Measurements from ENCODE around the gene UPK3A.

DNA sequence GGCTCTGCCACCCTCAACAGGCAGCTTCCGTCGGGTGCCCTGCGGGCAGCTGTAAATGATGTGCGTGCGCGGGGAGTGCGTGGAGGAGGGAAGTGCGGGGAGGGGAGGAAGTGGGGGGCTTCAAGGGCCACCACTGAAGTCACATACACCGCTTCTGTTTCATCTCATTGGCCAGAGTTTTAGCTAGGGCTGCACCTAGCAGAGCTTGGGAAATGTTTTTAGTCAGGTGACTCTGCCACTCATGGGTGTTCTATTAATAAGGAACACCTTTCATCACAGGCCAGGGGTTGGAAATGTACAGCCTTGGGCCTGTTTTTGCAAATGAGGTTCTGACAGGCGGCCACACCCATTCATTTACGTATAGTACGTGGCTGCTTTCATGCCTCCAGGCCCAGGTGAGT lies 39.6 kb downstream of the UPK3A start:
- TF ChIP-seq BHLHE40 (IDR thresholded peaks at IDR 0.05; ENCODE audit: low read length) (no peak), NR2F1 (CRISPR knock-in tag; IDR thresholded peaks at IDR 0.05) (no peak), MAZ (IDR thresholded peaks at IDR 0.05; ENCODE audit: borderline replicate concordance, low read depth, low read length) (no peak), MAZ (CRISPR knock-in tag; IDR thresholded peaks at IDR 0.05; ENCODE audit: low read depth) (no peak), RAD21 (CRISPR knock-in tag; IDR thresholded peaks at IDR 0.05) (no peak)
- TF ChIP-seq, protein P1, sequence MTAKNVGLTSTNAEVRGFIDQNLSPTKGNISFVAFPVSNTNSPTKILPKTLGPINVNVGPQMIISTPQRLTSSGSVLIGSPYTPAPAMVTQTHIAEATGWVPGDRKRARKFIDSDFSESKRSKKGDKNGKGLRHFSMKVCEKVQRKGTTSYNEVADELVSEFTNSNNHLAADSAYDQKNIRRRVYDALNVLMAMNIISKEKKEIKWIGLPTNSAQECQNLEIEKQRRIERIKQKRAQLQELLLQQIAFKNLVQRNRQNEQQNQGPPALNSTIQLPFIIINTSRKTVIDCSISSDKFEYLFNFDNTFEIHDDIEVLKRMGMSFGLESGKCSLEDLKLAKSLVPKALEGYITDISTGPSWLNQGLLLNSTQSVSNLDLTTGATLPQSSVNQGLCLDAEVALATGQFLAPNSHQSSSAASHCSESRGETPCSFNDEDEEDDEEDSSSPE (CRISPR knock-in tag; IDR thresholded peaks at IDR 0.05): no peak
- TF ChIP-seq, protein P2, sequence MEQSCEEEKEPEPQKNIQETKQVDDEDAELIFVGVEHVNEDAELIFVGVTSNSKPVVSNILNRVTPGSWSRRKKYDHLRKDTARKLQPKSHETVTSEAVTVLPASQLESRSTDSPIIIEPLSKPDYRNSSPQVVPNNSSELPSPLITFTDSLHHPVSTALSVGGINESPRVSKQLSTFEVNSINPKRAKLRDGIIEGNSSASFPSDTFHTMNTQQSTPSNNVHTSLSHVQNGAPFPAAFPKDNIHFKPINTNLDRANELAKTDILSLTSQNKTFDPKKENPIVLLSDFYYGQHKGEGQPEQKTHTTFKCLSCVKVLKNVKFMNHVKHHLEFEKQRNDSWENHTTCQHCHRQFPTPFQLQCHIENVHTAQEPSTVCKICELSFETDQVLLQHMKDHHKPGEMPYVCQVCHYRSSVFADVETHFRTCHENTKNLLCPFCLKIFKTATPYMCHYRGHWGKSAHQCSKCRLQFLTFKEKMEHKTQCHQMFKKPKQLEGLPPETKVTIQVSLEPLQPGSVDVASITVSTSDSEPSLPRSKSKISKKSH (CRISPR knock-in tag; IDR thresholded peaks at IDR 0.05; ENCODE audit: borderline replicate concordance): no peak
